Left ventricle myocardium superior (tissue), 1 donor: ENCODE results near the gene C5orf34. TPM values are rescaled to one million over a fixed set of nuclear protein-coding genes. Genes with fewer than 3 reads are reported as not detected.
"Not testable (repeated sequence)": the region's sequence is repeated elsewhere in the genome, so short reads cannot be mapped to it uniquely, and the experiment has no call there.

Source experiments
- ATAC-seq: fragments of 200-7000 bp; cut with Tn5 transposase; one replicate; pipeline ENCODE4 v1.9.1; 2020; ENCODE audit warnings: mild to moderate bottlenecking, moderate library complexity
- DNase-seq: peaks from one replicate; pipeline ENCODE4 v3.0.0-alpha.2; 2020
- intact Hi-C: fragments of 100-400 bp; cut with micrococcal nuclease; formaldehyde crosslinking; loops from one replicate; pipeline ENCODE4 v1.11.0; 2022
- total RNA-seq: library from RNA; stranded (reverse); fragmentation: NEBNext Ultra II Directional; extraction: Animal tissue kit (Norgen Biotek cat#: 25700); gene quantifications from one replicate; pipeline ENCODE4 v1.2.1, GENCODE V29; 2021
- donor health status: DM: no; HTN: yes; CAD: no; lungs with severe emphysema.

The C5orf34 gene
- total RNA-seq, 1 donor from 2014 or later = 1.0 TPM

DNA sequence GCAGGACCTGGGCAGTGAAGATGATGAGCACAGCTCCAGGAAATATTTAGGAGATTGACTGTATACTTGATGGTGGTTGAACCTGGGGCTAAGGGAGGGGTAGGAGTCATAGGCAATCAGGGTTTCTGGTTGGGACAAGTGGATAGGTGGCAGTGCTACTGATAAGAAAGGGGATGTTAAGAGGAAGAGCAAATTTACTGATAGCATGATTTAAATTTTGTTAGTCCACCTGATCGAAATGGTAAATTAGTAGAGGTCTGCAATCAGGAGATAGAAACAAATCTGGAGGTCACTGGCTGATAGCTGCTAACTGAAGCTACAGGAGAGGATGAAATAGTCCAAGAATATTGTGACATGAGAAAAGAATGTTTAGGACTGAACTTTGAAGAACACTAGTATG is 5.7 kb upstream of the C5orf34 start:
- intact Hi-C loops = no loop called here
- ATAC-seq = no peak
- DNase-seq = no peak

DNA sequence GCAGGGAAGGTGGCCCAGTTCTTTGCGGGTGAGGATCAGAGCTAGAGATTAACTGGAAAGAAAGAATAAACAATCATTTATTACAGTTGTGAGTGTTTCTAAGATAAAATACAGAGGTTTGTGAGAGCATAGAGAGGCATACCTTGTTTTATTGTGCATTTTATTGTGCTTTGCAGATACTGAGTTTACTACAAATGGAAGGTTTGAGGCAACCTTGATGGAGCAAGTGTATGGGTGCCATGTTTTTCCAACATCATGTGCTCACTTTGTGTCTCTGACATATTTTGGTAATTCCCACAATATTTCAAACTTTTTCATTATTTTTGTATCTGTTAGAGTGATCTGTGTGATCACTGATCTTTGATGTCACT is 715 bp upstream of the C5orf34 start:
- DNase-seq (no peak), ATAC-seq (no peak)
- intact Hi-C loops = no loop called here

DNA sequence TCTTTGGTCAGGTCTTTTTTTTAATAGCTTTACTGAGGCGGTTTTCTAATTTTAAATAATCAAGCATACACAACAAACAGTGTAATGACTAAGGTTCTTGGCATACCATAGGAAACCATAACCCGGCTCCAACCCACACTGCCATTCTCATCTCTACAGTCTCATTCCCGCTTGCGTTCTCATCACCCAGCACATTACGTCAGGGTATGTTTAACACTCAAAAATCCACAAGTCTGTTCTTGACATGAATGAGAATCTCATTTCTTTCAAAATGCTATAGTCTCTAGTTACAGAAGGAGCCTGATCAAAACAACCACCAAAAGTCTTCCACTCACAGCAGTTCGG is 505 bp downstream of the C5orf34 start:
- DNase-seq (no peak), ATAC-seq (no peak)
- intact Hi-C loops = no loop called here

DNA sequence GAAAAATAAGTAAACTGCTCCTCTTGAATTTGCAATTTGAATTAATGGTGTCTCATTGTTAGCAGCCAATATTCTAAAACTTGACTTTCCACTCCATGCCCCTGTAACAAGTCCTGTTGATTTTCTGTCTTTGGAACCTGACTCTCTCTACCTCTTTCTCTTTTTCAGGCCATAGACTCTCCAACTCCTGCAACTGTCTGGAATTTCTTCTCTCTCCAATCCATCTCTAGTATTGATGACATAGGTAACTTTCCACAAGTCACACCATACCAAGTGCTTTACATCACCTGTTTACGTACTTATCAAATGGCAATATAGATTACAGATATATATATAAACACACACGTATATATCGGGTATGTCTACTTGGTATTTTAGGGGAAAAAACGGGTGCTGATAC is 923 bp downstream of the C5orf34 start:
- DNase-seq (no peak), ATAC-seq (no peak)
- intact Hi-C loops = no loop called here

DNA sequence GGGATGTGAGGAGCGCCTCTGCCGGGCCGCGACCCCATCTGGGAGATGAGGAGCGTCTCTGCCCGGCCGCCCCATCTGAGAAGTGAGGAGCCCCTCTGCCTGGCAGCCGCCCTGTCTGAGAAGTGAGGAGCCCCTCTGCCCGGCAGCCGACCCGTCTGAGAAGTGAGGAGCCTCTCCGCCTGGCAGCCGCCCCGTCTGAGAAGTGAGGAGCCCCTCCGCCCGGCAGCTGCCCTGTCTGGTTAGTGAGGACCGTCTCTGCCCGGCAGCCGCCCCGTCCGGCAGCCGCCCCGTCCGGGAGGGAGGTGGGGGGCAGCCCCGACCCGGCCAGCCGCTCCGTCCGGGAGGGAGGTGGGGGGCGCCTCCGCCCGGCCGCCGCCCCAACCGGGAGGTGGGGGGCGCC is 3.9 kb downstream of the C5orf34 start:
- not testable (repeated sequence) for ATAC-seq, DNase-seq

DNA sequence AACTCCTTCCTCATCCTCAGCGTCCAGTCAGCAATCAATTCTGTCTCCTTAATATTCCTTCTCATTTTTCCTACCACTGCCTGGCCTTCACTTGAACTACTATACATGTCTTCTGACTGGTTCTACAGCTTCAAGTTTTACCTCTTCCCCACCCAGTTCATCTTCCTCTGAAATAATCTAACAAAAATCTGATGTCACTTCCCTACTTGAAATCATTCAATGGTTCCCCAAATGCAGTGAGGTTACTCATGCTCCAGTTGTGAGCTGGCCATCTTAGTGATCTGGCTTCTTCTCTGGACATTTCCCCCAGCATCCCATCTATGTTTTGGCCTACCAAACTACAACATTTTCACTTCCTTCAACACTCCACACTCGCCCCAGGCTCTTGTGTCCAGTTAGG is 16.4 kb downstream of the C5orf34 start:
- intact Hi-C loops = no loop called here
- DNase-seq (no peak), ATAC-seq (no peak)

More for the DNA sequence above, 3.9 kb downstream of the C5orf34 start:
- intact Hi-C loops = not testable (repeated sequence)

DNA sequence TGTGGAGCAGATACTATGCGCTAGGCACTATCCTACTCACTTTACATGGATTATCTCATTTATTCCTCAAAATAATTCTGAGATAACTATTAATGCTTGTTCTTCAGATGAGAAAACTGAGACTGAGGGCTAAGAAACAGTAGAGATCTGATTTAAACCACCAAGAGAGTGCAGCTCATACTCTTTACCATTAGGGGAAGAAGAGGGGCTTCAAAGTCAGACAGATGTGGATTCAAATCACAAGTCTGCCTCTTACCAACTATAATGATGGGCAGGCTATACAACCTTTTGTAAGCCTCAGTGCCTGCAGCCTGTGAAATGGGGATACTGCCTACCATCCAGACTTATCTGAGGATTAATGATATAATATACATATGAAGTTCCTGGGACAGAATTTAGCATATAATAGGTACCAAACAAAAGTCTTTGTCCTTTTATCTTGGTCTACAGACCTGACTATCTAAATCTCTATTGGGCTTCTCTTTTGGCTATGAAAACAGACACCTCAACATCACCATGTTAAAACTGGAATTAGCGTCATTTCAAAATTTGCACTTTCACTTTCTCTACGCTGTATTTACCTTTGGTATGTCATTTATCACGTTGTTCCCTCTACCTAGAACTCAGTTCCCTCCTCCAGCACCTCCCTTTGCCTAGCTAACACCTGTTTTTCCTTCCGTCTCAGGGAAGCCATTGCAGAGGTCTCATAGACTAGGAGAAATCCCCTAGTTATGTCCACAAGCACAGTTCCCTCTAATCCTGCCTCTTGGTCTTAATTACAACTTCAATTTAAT is 17.4 kb downstream of the C5orf34 start:
- intact Hi-C loops = no loop called here
- DNase-seq = no peak
- no peak for ATAC-seq

DNA sequence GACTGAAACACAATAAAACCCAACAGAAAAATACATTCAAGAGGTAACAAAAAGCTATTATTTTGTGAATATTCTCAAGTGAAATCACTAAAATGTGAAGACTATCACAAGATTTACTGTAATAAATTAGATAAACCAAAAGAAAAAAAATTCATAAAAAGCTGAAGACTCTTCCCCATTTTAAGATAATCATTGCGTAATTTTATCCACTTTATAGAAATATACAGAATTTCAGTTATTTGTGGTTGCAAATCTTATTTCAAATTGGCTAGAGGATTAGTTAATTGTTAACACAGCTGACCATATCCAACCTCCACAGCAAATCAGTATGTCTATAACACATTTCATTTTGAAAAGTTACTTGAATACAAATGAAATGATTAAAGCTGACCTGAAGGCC is 23.6 kb downstream of the C5orf34 start:
- intact Hi-C loops = no loop called here
- no peak for ATAC-seq

DNA sequence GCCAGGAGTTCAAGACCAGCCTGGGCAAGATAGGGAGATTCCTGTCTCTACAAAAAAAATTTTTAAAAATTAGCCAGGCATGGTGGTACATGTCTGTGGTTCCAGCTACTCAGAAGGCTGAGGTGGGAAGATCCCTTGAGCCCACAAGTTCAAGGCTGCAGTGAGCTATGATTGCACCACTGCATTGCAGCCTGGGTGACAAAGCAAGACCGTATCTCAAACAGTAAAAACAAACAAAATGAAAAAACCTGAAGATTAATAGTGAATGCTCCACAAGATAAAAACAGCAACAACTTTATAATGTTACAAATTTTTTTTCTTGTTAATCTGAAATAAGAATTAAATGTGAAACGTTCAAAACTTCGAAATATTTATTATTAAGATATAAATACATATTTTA is 28.6 kb downstream of the C5orf34 start:
- ATAC-seq (no peak), DNase-seq (no peak)

More for the DNA sequence above, 23.6 kb downstream of the C5orf34 start:
- no peak for DNase-seq

DNA sequence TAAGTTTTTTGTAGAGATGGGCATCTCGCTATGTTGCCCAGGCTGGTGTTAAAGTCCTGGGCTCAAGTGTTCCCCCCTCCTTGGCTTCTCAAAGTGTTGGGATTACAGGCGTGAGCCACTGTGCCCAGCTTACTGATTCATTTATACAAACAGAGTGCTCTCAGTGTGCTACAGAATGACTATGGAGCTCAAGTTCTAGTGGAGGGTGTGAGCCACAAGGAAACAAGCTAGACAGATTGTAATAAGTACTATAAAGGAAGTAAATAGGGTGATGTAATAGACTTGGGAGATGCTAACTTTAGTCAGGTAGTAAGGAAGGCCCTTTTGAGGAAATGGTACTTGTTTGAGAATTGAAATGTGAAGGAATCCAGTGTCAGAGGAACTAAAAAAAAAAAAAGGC is 29.5 kb downstream of the C5orf34 start:
- intact Hi-C loops = no loop called here

More for the DNA sequence above, 28.6 kb downstream of the C5orf34 start:
- intact Hi-C loops = no loop called here

DNA sequence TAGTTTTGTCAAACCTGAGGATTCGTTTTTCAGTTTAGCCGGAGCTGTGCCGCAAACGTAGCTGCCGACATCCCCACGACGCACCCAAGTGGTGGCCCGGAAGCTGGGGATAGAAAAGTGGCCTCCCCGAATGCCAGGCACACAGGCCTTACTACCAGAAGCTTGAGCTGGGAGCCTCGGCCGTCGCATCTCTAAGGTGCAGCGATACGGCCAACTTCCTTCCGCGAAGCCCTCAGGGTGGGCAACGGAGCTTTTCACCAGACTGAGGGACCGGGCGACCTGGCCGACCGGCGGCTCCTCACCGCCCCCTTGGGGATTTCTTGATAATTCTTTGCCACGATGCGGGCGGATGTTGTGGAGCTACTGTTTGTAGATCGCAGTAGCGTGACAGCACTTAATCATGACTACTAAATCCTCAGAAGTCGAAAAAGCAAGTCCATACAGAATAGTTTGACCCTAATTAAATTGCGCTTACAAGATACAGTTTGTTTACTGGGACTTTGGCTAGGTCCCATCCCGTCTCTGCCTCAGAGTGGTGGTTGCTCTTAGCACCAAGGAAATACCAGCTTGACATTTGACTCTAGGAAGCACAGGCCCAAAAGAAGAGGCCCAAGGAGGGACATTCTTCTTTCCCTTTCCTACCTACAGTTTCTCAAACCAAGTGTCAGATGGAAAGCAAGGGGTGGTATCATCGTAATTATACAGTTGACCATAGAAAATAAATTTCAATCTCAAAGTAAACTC is 30.7 kb downstream of the C5orf34 start:
- intact Hi-C loops = no loop called here
- ATAC-seq (peak; percentile 82), DNase-seq (peak; percentile 83)

More for the DNA sequence above, 29.5 kb downstream of the C5orf34 start:
- ATAC-seq (no peak), DNase-seq (no peak)

DNA sequence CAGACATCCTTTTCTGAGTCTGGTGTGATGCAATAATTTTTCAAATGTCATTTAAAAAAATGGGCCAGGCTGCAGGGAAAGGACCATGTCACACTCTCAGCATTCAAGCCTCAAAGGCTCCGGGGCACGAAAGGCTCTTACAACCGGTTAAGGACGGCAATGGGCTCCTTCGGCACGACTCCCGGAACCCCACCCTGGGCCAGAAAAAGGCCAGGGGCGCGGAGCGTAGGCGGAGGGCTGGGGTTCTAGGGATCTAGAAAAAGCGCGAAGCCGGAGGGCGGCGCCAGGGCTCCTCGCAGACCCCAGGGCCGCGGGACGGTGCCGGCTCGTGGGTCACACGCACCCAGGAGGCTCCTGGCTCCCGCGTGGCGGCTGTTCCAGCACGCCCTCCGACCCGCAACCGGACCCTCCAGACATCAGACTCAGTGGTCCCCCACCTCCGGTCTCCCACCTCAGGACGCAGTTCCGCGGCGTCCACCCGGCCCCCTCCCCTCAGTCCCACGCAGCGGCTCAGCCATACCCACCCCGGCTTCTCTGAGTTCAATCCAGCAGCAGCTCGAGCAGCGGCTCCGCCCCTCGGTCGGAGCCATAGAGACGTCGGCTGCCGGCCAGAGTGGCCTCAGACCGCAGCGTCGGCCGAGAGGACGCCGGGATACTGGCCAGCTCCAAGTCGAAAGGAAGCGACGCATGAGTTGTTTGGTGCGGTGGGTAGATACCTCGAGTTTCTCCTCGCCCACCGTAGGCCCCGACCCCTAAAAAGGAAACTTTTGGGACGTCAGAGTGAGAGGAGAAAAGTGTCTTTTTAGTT is 31.4 kb downstream of the C5orf34 start, which contains the start of gene TMEM267:
Gene TMEM267, minus strand, starts transcription at position 568 of the 808 bp plus-strand sequence. CDS start 29,896 bp downstream, outside the sequence.
- intact Hi-C loops = no loop called here
- ATAC-seq (peak; percentile 98), DNase-seq (peak; percentile 96)

DNA sequence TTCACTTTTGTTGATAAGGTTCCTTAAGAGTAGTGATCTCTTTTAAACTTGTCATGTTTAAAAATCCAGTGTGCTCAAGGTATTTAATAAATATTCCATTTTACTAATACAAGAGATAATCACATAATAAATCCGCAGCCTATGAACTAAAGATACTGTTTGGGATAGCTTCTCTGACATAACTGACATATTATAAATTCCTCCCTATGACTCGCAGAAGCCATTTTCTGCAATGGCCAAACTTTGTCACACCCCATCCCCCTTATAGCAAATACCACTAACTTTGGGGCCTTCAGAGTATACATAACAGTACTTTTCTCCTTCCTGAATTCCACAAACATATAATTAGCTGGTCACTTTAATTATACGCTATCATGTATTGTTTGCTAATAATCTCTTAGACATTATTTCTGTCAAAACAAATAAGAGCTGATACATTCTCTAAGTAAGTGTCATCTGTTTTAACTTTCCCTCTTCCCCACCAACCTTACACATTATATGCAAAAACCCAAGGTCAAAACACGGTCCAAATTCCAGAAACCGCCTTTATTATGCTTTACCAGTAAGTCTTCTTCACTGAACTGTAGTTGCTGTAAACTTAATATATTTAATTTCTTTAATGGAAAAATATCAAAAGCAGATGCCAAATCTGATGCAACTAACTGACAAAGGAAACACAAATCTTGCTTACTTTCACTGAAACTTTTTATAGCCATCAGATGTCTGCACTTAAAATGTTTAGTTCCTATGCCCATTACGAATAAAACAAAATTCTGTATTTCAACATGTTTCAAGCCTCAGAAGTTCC is 32.3 kb downstream of the C5orf34 start:
- DNase-seq = no peak
- no peak for ATAC-seq
- intact Hi-C loops = no loop called here

DNA sequence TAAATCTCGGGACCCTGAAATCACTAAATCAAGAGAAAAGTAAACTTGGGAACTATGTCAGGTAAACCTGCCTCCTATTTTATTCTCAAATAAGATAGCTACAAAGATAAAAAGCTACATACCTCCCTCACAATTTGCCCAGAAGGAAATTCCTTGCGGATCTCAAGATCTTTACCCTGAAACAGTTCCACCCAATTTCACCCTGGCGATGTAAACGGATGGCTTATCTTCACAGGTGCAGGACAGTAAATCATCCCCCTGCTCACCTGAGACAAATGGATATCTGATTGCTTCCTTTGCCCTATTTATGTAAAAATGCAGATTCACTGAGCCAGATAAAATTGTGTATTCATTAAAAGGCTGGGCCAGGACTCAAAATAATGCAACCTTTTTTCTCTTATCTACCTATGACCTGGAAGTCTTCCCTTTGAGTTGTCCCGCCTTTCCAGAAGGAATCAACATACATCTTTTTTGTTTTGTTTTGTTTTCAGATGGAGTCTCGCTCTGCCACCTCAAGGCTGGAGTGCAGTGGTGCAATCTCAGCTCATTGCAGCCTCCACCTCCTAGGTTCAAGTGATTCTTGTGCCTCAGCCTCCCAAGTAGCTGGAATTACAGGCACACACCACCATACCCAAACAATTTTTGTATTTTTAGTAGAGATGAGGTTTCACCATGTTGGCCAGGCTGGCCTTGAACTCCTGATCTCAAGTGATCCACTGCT is 45.1 kb downstream of the C5orf34 start:
- DNase-seq (no peak), ATAC-seq (no peak)
- intact Hi-C loops = no loop called here

DNA sequence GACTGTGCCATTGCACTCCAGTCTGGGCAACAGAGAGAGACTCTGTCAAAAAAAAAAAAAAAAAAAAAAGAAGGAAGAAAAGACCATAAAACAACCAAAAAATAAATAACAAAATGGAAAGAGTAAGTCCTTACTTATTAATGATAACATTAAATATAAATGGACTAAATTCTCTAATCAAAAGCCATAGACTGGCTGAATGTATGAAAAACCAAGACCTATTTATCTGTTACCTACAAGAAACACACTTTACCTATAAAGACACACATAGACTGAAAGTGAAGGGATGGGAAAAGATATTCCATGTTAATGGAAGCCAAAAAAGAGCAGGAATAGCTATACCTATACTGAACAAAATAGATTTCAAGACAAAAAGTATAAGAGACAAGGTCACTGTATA is 47.8 kb downstream of the C5orf34 start:
- no peak for DNase-seq
- ATAC-seq = no peak
- intact Hi-C loops = no loop called here

DNA sequence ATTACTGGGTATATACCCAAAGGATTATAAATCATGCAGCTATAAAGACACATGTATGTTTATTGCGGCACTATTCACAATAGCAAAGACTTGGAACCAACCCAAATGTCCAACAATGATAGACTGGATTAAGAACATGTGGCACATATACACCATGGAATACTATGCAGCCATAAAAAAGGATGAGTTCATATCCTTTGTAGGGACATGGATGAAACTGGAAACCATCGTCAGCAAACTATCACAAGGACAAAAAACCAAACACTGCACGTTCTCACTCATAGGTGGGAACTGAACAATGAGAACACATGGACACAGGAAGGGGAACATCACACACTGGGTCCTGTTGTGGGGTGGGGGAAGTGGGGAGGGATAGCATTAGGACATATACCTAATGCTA is 49.5 kb downstream of the C5orf34 start:
- intact Hi-C loops, ATAC-seq, DNase-seq: not testable (repeated sequence)

DNA sequence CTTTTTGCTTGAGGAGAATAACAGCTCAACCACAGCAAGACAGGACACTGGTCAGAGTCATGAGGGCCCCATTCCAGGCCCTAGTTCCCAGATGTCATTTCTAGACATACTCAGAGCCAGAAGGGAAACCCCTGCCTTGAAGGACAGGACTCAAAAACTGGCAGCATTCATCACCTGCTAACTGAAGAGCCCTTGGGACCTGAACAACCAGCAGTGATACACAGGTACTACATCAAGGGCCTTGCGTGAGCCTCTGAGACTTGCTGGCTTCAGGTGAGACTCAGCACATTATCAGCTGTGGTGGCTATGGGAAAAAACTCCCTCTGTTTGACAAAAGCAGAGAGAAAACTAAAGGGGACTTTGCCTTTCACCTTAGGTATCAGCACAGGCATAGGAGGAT is 53.9 kb downstream of the C5orf34 start:
- DNase-seq (no peak), ATAC-seq (no peak)
- intact Hi-C loops = no loop called here

DNA sequence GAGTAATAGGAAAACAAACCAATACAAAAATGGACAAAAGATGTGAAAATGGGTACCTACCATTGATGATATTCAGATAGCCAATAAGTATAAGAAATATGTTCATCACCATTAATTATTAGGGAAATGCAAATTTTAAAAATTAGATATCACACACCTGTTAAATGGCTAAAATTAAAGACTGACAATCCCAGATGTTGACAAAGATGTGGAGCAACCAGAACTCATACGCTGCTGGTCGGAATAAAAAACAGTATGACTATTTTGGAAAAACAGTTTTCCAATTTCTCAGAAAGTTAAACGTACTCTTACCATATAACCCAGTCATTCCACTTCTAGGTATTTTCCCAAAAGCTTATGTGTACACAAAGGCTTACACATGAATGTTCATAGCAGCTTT is 58.4 kb downstream of the C5orf34 start:
- DNase-seq (no peak), ATAC-seq (no peak)
- intact Hi-C loops = no loop called here
